ENCODE results near the gene COPS8.

COPS8 gene

GRCh38 chr2:237074211-237074993 is 11.3 kb upstream of the COPS8 start:
- TF ChIP-seq POLR2A (IDR thresholded peaks at IDR 0.05; ENCODE audit: low read depth, low read length) = no peak
- no peak for FAIRE-seq
- DNase-seq (ENCODE audit: insufficient read length, low spot score) = no peak

DNA sequence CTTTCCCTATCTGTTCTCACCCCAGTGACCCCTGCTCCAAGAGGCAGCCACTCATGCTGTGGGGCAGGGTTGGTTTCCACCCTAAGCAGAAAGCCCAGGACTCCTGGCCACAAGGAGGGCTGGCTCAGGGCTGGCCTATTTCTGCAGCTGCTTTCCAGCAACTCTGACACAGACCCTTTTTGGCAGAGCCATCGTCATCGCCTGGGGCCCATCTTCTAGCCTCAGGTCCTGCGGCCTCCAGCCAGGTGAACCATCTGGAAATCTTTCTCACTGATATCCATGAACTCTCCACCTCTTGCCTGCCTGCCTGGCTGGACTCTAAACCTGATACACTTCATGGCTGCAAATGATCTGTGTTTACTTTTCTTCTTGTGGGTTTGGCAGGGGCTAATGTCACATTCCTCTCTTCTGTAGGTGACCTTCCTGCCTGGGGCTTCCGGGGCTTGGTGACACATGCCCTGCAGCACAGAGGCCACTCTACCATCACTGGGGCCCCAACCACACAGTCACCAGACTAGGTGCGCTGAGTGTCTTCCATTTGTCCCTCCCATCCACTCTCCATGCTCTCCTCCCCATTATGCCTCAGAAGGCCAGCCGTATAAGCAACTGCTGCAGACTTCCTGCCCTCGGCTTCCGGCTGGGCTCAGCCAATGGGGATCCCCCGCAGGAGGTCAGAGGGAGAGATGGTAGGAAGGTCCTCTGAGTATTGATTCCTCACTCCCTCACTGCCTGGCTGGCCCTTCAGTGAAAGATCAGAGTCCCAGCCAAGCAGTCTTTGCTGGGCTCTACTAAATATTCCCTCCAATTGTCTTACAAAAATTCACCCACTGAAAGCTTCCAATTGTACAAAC is 9.7 kb upstream of the COPS8 start:
- FAIRE-seq (no peak), DNase-seq (ENCODE audit: insufficient read length, low spot score) (no peak)

DNA sequence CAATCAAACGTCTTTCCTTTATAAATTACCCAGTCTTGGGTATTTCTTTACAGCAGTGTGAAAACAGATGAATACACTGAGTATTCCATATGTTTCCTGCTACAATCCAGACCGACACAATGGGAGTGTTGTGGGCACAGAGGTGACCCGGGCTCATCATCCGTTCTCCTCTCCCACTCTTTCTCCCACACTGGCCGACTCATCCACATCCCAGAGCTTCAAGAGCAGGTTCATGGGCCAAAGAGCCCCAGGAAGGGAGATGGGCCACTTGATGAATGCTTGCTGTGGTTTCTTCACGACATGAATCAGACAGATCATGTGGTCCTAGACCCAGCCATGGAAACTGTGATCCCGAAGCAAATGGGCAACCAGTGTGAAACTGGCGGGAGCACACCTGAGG is 4.1 kb upstream of the COPS8 start:
- FAIRE-seq (no peak), DNase-seq (ENCODE audit: insufficient read length, low spot score) (no peak)
- no peak for TF ChIP-seq POLR2A (IDR thresholded peaks at IDR 0.05; ENCODE audit: low read depth, low read length)

More for the DNA sequence above, 9.7 kb upstream of the COPS8 start:
- TF ChIP-seq POLR2A (IDR thresholded peaks at IDR 0.05; ENCODE audit: low read depth, low read length) = no peak

DNA sequence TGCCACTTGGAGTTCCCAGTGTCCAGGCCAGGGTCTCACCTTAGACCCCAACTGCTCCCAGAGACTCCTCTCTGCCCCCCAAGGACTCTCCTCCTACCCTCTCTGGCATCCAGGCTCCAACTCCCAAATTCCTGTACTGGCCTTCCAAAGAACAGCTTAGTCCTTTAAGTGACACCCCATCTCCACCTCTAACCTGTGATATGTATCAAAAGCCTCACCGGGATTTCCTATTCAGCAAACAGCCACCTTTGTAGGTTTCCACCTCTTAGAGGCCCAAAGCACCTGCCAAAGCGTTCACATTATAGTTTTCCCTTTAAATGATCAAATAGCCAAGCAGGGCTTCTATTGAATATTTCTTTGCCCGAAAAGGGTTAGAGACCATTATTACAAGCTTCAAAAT is 2.7 kb upstream of the COPS8 start:
- no peak for TF ChIP-seq POLR2A (IDR thresholded peaks at IDR 0.05; ENCODE audit: low read depth, low read length)
- DNase-seq (ENCODE audit: insufficient read length, low spot score) (no peak), FAIRE-seq (no peak)

DNA sequence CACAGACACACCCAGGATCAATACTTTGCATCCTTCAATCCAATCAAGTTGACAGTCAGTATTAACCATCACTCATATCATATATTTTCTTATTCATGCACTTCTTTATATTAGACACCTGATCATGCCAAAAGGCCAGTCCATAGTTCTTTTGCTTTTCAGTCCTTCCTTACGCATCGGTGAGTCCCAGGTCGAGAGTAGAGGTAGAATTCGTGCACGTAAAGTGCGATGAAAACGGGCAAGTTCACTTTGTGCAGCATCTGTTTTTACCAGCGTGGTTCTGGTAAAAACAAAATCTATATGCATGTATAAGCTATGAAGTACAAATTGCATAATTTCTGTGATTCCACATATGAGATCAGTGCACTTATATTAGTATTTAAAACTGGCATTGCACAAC is 1.2 kb upstream of the COPS8 start:
- DNase-seq (ENCODE audit: insufficient read length, low spot score) (no peak), FAIRE-seq (no peak)
- TF ChIP-seq POLR2A (IDR thresholded peaks at IDR 0.05; ENCODE audit: low read depth, low read length) = no peak

GRCh38 chr2:237090906-237091305 is 5.2 kb downstream of the COPS8 start:
- TF ChIP-seq POLR2A (IDR thresholded peaks at IDR 0.05; ENCODE audit: low read depth, low read length) = no peak
- FAIRE-seq (no peak), DNase-seq (ENCODE audit: insufficient read length, low spot score) (no peak)

DNA sequence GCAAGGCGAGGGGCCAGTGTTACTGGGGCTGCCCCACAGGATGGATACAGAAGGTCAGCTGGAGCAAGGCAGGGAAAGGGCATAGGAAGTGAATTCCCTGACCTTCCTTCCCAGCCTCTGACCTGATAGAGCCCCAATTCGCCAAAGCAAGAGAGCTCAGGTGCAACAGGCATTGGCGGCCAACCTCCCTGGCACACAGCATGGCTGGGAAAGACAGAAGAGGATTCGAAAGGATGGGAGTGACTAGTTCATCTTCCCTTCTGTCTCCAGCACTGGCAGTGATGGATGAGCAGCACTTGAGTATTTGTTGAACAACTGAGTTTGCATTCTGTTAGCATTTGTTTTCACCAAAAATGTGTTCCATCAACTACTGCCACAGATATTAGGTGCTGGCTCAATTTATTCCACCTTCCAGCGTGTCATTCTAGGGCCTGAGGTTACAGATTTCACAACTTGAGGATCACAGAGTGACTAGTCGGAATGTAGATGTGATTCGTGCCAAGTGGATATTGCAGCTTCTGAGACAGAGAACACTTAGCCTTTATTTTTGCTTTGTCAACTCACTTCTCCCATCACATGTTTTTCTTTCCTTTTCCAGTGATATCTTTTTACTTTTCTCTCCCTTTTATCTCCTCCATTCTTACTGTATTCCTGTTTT is 6.2 kb downstream of the COPS8 start:
- no peak for TF ChIP-seq POLR2A (IDR thresholded peaks at IDR 0.05; ENCODE audit: low read depth, low read length)
- peak; percentile 55 for FAIRE-seq
- DNase-seq (ENCODE audit: insufficient read length, low spot score) = no peak

DNA sequence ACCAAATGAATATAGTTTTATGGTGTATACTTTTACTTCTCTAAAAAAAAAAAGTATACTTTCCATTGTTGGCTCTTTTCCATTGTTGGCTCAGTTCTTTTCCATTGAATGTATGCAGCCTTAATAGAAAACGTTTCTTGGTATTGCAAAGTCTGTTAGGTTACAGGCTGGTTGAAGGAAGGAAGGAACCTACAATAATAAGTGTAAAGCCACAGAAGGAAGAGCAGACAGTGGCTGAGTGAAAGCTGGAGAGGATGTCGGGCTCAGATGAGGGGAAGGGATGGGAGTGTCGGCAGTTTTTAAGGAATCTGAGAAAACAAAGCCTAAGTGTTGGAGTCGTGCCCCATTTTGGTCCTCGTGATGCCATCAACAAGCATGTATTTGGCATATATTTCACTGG is 6.8 kb downstream of the COPS8 start:
- DNase-seq (ENCODE audit: insufficient read length, low spot score) (no peak), FAIRE-seq (no peak)
- no peak for TF ChIP-seq POLR2A (IDR thresholded peaks at IDR 0.05; ENCODE audit: low read depth, low read length)

DNA sequence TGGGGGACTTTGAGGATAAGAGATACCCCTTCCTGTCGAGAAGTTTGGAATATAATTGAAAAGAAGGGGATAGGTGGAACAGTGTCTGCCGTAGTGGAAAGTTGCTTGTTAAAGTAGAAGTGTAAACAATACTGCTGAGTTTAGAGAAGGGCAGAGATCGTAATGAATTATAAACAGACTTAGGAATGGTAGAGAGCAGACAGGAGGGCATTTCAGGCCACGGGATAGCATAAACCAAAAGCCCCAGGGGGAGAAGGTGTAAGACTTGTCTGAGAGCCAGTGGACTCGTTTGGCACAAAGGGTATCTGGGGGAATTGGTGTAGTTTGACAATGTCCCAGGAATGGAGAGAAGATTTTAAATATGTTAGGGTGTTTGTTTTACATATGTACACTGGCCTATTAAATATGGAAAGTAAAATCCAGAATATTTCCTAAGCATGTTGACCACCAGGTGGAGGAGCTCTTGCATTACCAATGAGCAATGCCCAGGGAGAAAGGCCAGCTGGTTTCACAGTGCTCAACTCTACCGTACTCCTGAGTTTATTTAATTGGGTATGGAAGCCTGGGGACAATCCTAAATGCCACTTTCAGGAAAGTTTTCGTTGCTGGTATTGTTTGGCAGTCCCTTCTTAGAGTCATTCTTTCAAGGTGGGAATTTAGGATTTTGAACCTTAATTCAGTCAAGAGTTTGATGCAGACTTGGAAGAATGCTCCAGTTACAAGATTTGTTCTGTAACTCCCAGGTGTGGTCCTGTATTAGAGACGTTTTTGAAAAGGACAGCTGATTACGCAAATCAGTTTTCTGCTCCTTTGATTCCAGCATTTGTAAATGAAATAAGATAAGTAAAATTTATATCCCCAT is 7.5 kb downstream of the COPS8 start:
- TF ChIP-seq POLR2A (IDR thresholded peaks at IDR 0.05; ENCODE audit: low read depth, low read length) = no peak
- DNase-seq (ENCODE audit: insufficient read length, low spot score) = peak; percentile 24
- peak; percentile 82 for FAIRE-seq

- DNase-seq (ENCODE audit: insufficient read length, low spot score) = no peak
- peak; percentile 36 for FAIRE-seq
- no peak for TF ChIP-seq POLR2A (IDR thresholded peaks at IDR 0.05; ENCODE audit: low read depth, low read length)
Measured at GRCh38 chr2:237096201-237096600, 10.5 kb downstream of the COPS8 start.

DNA sequence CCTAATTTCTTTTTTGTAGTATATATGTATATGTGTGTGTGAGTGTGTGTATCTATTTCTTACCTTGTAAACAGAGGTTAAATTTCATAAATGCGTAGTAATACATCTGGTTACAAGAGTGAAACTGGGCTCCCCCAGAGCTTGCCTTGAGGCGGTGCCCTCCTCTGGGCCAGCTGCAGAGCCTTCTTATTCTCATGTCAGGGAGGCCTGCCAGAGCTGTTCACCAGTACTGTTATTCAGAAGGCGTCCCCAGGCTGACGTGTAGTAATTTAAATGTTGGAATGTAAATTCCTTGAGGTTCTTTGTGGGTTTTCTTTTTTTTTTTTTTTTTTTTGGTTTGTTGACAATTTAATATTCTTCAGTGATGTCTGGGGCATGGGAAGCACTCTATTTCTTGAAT is 11.2 kb downstream of the COPS8 start:
- no peak for DNase-seq (ENCODE audit: insufficient read length, low spot score)
- no peak for TF ChIP-seq POLR2A (IDR thresholded peaks at IDR 0.05; ENCODE audit: low read depth, low read length)
- FAIRE-seq = no peak

GRCh38 chr2:237097326-237097910 is 11.7 kb downstream of the COPS8 start:
- DNase-seq (ENCODE audit: insufficient read length, low spot score) = no peak
- no peak for TF ChIP-seq POLR2A (IDR thresholded peaks at IDR 0.05; ENCODE audit: low read depth, low read length)
- peak; percentile 23 for FAIRE-seq
